ENCODE results near the gene NFATC2.

NFATC2 gene

GRCh38 chr20:51410586-51411325 lies 131.8 kb downstream of the NFATC2 start:
- peak in 1 of 2 donors; percentile 29 for DNase-seq

GRCh38 chr20:51409192-51409880 lies 133.2 kb downstream of the NFATC2 start:
- peak; percentile 36 to 65 for DNase-seq

- peak; percentile 93 to 96 for DNase-seq
Measured at GRCh38 chr20:51404297-51405060, 138.0 kb downstream of the NFATC2 start.

- DNase-seq: no peak
Measured at GRCh38 chr20:51403466-51404220, 138.9 kb downstream of the NFATC2 start.

GRCh38 chr20:51402201-51402600 lies 140.3 kb downstream of the NFATC2 start:
- DNase-seq: peak; percentile 55 to 76

GRCh38 chr20:51401496-51401895 lies 141.0 kb downstream of the NFATC2 start:
- no peak for DNase-seq

GRCh38 chr20:51400051-51400926 lies 142.2 kb downstream of the NFATC2 start:
- peak; percentile 80 to 88 for DNase-seq

GRCh38 chr20:51399006-51399890 lies 143.3 kb downstream of the NFATC2 start:
- no peak for DNase-seq

GRCh38 chr20:51398552-51398951 lies 144.0 kb downstream of the NFATC2 start:
- DNase-seq: no peak

GRCh38 chr20:51398083-51398482 lies 144.4 kb downstream of the NFATC2 start:
- no peak for DNase-seq

- no peak for DNase-seq
Measured at GRCh38 chr20:51397137-51397536, 145.4 kb downstream of the NFATC2 start.

GRCh38 chr20:51396365-51396909 lies 146.1 kb downstream of the NFATC2 start:
- no peak for DNase-seq

GRCh38 chr20:51394706-51395105 lies 147.8 kb downstream of the NFATC2 start:
- DNase-seq: no peak

GRCh38 chr20:51393571-51393970 lies 148.9 kb downstream of the NFATC2 start:
- DNase-seq: no peak

GRCh38 chr20:51392614-51393186 lies 149.8 kb downstream of the NFATC2 start:
- no peak for DNase-seq

GRCh38 chr20:51391926-51392325 lies 150.6 kb downstream of the NFATC2 start:
- no peak for DNase-seq

GRCh38 chr20:51389543-51390264 lies 152.8 kb downstream of the NFATC2 start:
- no peak for DNase-seq

- no peak for DNase-seq
Measured at GRCh38 chr20:51388756-51389542, 153.6 kb downstream of the NFATC2 start.

- DNase-seq: no peak
Measured at GRCh38 chr20:51388227-51388626, 154.3 kb downstream of the NFATC2 start.
